Measurements from ENCODE around the gene CCDC33.

Gene CCDC33

DNA sequence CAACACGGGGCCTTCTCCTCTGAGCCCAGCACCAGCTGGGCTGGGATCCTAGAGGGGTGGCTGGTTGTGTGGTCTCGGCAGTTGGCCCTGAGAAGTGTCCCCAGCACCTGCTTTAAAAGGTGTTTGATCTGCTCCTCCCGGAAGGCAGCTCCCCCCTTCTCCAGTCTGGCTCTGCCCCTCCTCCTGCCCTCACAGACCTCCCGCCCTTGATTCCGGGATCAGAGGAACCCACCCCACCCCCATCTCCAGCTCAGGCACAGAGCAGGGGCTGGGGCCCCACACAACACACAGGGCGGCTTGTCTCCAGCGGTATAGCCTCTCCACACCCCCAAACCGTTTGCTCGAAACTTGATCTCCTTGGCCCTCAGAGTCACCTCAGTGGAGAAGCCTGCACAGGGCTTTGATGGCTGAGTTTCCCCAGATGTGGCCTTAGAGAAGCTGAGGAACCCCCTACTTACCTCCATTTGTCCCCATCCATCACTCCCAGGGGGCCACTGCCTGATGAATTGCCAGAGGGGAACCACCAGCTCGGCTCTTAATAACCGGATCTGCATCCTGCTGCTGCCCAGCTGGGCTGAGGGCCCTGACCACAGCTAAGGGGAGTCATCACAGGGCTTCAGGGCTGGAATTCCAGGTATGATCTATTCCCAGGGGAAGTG, 27.1 kb upstream of the CCDC33 start:
- TF ChIP-seq TCF12 (IDR thresholded peaks at IDR 0.05; ENCODE audit: low read depth) (no peak), TEAD4 (IDR thresholded peaks at IDR 0.05) (0 out of 2 replicates have a peak, but pooled peaks have one; percentile 32), EP300 (IDR thresholded peaks at IDR 0.05; ENCODE audit: borderline replicate concordance) (peak; percentile 33; the same call in 1 of the 2 replicates), ZBTB7A (IDR thresholded peaks at IDR 0.05; ENCODE audit: low read depth) (peak; percentile 28; the same call in 1 of the 2 replicates), NFIC (IDR thresholded peaks at IDR 0.05) (0 out of 2 replicates have a peak, but pooled peaks have one; percentile 19), EGR1 (IDR thresholded peaks at IDR 0.05) (no peak), RAD21 (IDR thresholded peaks at IDR 0.05; ENCODE audit: low read depth) (no peak), YY1 (IDR thresholded peaks at IDR 0.05; ENCODE audit: low read depth) (no peak), CEBPB (IDR thresholded peaks at IDR 0.05) (no peak), FOXM1 (IDR thresholded peaks at IDR 0.05; ENCODE audit: borderline replicate concordance, low read depth) (no peak), TAF1 (IDR thresholded peaks at IDR 0.05; ENCODE audit: low read depth) (no peak), CREB1 (IDR thresholded peaks at IDR 0.05; ENCODE audit: low read depth) (no peak)
- TF ChIP-seq, protein P1, sequence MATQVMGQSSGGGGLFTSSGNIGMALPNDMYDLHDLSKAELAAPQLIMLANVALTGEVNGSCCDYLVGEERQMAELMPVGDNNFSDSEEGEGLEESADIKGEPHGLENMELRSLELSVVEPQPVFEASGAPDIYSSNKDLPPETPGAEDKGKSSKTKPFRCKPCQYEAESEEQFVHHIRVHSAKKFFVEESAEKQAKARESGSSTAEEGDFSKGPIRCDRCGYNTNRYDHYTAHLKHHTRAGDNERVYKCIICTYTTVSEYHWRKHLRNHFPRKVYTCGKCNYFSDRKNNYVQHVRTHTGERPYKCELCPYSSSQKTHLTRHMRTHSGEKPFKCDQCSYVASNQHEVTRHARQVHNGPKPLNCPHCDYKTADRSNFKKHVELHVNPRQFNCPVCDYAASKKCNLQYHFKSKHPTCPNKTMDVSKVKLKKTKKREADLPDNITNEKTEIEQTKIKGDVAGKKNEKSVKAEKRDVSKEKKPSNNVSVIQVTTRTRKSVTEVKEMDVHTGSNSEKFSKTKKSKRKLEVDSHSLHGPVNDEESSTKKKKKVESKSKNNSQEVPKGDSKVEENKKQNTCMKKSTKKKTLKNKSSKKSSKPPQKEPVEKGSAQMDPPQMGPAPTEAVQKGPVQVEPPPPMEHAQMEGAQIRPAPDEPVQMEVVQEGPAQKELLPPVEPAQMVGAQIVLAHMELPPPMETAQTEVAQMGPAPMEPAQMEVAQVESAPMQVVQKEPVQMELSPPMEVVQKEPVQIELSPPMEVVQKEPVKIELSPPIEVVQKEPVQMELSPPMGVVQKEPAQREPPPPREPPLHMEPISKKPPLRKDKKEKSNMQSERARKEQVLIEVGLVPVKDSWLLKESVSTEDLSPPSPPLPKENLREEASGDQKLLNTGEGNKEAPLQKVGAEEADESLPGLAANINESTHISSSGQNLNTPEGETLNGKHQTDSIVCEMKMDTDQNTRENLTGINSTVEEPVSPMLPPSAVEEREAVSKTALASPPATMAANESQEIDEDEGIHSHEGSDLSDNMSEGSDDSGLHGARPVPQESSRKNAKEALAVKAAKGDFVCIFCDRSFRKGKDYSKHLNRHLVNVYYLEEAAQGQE (IDR thresholded peaks at IDR 0.05; ENCODE audit: low read depth): no peak
- TF ChIP-seq, protein P2, sequence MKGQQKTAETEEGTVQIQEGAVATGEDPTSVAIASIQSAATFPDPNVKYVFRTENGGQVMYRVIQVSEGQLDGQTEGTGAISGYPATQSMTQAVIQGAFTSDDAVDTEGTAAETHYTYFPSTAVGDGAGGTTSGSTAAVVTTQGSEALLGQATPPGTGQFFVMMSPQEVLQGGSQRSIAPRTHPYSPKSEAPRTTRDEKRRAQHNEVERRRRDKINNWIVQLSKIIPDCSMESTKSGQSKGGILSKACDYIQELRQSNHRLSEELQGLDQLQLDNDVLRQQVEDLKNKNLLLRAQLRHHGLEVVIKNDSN (IDR thresholded peaks at IDR 0.05): no peak
- TF ChIP-seq, protein P3, sequence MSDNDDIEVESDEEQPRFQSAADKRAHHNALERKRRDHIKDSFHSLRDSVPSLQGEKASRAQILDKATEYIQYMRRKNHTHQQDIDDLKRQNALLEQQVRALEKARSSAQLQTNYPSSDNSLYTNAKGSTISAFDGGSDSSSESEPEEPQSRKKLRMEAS (IDR thresholded peaks at IDR 0.05): no peak

DNA sequence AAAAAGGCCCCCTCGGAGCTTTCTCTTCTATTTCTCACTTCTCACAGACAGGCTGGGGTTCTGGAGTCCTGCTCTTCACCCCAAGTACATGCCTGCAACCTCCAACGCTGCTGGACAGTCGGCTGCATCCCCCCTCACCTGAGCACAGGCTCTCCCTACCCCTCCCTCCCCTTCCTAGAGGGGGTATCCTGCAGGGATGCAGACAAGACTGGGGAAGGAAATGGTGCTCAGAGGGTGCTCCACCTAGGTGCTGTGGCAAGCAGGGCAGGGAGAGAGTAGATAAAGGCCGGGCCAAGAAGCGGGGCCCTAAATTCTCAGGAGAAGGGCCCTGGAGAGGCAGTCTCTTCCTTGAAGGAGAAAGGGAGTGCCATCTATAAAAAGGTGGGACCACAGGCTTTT, 26.6 kb upstream of the CCDC33 start:
- TF ChIP-seq, protein P3 (IDR thresholded peaks at IDR 0.05): no peak
- TF ChIP-seq, protein P1 (IDR thresholded peaks at IDR 0.05; ENCODE audit: low read depth): no peak
- 0 out of 2 replicates have a peak, but pooled peaks have one; percentile 1 for TF ChIP-seq ZBTB7A (IDR thresholded peaks at IDR 0.05; ENCODE audit: low read depth)

DNA sequence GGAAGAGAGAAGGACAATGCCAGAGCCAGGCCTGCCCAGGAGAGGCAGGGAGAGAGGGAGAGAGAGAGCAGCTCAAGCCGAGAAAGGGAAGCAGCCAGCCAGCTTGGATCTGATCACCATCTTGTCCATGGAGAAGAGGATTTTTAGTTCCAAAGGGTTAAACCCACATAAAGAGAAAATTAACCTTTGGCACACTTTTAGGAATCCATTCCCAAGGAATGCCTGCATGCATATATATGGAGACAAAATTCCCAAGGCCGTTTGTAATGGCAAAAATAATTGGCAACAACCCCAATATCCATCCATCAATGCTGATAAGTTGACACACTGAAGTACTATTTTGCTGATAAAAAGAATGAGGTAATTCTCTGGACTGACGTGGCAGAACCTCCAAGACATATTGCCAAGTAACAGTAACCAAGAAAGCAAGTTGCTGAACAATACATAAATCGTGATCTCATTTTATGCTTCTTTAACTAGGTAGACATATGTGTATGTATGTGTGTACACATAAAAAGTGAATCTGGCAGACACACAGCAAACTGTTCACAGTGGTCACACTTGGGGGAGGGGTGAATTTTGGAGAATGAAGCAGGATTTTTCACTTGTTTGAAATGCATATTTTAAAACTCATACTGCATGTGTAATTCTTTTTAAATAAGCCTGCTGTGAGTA, 26.0 kb upstream of the CCDC33 start:
- TF ChIP-seq ZBTB7A (IDR thresholded peaks at IDR 0.05; ENCODE audit: low read depth) (no peak), NFIC (IDR thresholded peaks at IDR 0.05) (0 out of 2 replicates have a peak, but pooled peaks have one; percentile 22)

DNA sequence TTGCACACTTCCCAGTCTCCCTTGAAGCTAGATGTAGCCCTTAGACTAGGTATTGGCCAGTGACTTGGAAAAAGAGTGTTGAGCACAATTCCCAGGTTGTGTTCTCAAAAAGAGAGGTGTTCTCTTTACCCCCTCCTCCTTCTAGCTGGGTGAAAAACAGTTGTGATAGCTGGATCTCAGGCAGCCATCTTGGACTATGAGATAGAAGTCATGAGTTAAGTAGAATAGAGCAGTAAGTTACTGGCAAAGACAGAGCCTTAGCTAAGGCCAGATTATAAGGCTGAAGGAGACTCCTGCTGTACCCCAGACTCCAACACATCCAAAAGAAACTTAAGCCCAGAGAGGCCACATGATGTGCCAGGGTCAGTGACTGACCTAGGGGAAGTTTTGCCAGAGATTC, 25.4 kb upstream of the CCDC33 start:
- TF ChIP-seq RAD21 (IDR thresholded peaks at IDR 0.05; ENCODE audit: low read depth): no peak
- no peak for TF ChIP-seq FOXM1 (IDR thresholded peaks at IDR 0.05; ENCODE audit: borderline replicate concordance, low read depth)
- TF ChIP-seq EP300 (IDR thresholded peaks at IDR 0.05; ENCODE audit: borderline replicate concordance): no peak
- TF ChIP-seq TCF12 (IDR thresholded peaks at IDR 0.05; ENCODE audit: low read depth): no peak
- no peak for TF ChIP-seq EGR1 (IDR thresholded peaks at IDR 0.05)
- TF ChIP-seq, protein P3 (IDR thresholded peaks at IDR 0.05): no peak
- no peak for TF ChIP-seq TAF1 (IDR thresholded peaks at IDR 0.05; ENCODE audit: low read depth)
- TF ChIP-seq YY1 (IDR thresholded peaks at IDR 0.05; ENCODE audit: low read depth): no peak
- no peak for TF ChIP-seq ZBTB7A (IDR thresholded peaks at IDR 0.05; ENCODE audit: low read depth)
- TF ChIP-seq, protein P1 (IDR thresholded peaks at IDR 0.05; ENCODE audit: low read depth): no peak
- no peak for TF ChIP-seq NFIC (IDR thresholded peaks at IDR 0.05)
- TF ChIP-seq, protein P2 (IDR thresholded peaks at IDR 0.05): no peak
- TF ChIP-seq CREB1 (IDR thresholded peaks at IDR 0.05; ENCODE audit: low read depth): no peak
- no peak for TF ChIP-seq CEBPB (IDR thresholded peaks at IDR 0.05)
- no peak for TF ChIP-seq TEAD4 (IDR thresholded peaks at IDR 0.05)
